DOHH2 (cell line): ENCODE results near the gene AURKAIP1.

ENCODE experiments used
- CTCF ChIP-seq: fragments of 200-600 bp; sonication (generic); IDR thresholded peaks from one replicate; pipeline ENCODE4 v1.5.1; 2014; ENCODE audit warnings: antibody characterized with exemption, mild to moderate bottlenecking, low read depth, low read length; ENCODE audit not compliant: poor library complexity, severe bottlenecking
- EZH2phosphoT487 ChIP-seq: fragments of 200-600 bp; sonication (generic); IDR thresholded peaks from 2 replicates; pipeline ENCODE4 v1.6.1; 2017; ENCODE audit warnings: borderline replicate concordance, mild to moderate bottlenecking, antibody characterized with exemption, low read length, moderate library complexity, mixed read lengths

- TF ChIP-seq CTCF (no peak), EZH2phosphoT487 (no peak)
These were observed 41.3 kb downstream of the AURKAIP1 start for GRCh38 chr1:1333551-1334241.
